Germinal center (tissue), 1 donor: ENCODE data around the gene FGD2.
A peak's percentile ranks its signal among the peaks of the same experiment; 100 is the strongest.
"Not testable (repeated sequence)": the region's sequence is repeated elsewhere in the genome, so short reads cannot be mapped to it uniquely, and the experiment has no call there.

Experiments
- DNase-seq: peaks from one replicate; pipeline ENCODE4 v3.0.0; 2012; ENCODE audit warnings: mixed read lengths, low spot score

Gene FGD2

DNA sequence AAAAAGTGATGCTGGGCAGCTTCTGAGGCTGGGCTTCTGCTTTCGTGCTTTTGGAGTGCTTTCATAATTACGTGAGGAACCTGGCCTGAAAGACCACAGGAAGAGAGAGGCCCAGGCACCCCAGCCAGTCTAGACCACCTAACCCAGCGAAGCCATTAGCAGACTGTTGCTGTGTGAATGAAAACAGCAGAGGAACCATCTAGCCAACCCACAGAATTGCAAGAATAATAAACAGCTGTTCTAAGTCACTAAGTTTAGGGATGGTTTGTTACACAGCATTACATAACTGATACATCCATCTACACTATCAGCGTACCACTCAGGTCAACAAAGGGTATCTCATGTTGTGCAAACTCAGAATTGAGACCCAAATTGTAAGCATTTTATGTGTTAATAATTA lies 34.5 kb downstream of the FGD2 start:
- DNase-seq = no peak

DNA sequence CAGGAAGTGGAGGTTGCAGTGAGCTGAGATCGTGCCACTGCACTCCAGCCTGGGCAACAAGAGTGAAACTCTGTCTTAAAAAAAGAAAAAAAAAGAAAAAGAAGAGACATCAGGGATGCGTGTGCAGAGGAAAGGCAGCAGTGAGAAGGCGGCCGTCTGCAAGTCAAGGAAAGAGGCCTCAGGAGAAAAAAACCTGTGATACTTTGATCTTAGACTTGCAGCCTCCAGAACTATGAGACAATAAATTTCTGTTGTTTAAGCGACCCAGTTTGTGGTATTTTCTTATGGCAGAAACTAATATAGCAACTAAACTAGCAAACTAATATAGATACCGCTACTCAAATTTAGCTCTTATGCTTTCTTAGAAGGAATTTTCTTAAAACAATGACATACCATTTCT lies 36.1 kb downstream of the FGD2 start:
- DNase-seq = no peak

DNA sequence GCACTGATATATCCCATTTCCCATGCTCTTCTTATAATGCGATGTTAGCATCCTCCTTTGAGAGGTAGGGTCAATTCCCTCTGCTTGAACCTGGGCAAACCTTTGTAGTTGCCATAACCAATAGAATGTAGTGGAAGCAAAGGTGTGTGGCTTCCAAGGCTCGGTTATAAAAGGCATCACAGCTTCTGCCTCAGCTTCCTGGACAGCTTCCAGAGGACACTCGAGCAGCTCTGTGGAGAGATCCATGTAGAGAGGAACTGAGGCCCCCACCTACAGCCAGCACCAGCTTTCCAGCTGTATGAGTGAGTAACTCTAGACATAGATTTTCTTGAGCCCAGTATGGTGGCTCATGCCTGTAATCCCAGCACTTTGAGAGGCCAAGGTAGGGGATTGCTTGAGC lies 36.7 kb downstream of the FGD2 start:
- DNase-seq = no peak

DNA sequence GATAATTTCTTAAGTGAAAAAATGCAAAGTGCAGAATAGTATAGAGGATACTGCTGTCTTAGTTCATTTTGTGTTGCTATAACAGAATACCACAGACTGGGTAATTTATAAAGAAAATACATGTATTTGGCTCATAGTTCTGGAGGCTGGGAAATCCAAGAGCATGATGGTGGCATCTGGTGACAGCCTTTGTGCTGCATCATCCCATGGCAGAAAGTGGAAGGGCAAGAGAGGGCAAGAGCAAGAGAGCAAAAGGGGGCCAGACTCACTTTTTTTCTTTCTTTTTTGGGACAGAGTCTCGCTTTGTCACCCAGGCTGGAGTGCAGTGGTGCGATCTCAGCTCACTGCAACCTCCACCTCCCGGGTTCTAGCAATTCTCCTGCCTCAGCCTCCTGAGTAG lies 37.6 kb downstream of the FGD2 start:
- DNase-seq = not testable (repeated sequence)

DNA sequence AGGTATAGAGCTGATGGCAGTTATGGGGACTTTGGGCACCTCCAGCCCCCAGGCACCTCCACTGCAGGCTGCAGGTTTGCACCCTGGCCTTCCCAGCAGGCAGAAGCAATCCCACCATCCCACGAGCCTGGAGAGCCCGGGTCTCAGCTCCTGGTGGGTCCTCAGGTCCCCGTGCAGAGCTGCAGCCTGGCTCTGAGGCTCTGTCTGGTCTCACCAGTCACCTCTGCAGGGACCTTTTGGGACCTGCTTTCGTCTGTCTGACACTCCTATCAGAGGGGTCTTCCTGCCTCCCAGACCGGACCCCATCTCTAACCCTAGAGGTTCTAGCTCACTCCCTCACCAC lies 41.9 kb downstream of the FGD2 start:
- DNase-seq = no peak

DNA sequence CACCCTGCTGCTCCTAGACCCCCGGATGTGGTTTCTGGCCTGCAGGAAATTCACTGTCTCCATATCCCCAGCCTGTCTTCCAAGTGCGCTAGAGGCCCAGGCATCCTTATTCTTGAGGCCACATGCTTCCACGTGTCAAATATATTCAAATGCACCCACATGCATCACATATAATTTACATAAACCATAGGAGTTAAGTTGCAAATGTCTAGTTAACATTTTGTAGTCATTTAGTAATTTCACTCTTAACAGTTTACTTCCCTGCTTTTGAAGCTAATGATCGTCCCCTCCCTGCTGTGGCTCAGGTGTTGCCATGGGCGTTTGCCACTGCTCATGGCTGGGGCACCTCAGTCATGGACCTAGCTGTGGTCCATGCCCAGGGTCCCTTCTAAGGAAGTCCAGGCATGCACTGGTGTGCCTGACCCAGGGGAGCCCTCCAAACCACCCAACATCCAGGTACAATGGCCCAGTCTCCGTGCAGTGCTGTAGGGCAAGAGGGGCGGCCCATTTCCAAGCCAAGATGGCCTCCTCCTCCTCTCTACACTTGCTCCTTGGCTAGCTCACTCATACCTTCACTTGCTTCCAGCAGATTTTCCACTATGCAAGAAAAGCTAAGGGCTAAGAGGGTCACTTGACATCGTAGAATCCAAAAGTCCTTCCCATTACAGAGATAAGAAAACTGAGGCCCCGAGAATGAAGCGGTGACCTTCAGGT lies 42.4 kb downstream of the FGD2 start:
- DNase-seq = no peak

DNA sequence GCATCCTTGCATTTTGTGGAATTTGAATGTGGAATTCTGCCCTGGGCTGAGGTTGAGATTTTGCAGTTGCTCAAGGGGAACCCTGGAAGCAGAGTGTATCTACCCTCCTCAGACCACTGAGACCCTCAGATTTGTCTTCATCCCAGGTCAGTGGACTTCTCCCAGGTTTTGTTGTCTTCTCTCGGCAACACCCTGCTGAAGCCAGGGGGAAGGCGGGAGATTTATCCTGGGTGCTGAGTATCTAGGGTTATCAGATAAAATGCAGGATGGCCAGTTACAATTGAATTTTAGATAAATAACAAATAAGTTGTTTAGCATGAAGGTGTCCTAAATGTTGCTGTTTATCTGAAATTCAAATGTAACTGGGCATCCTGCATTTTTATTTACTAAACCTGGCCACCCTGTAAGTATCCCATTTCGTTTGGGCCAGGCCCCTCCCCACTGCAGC lies 43.0 kb downstream of the FGD2 start:
- no peak for DNase-seq

DNA sequence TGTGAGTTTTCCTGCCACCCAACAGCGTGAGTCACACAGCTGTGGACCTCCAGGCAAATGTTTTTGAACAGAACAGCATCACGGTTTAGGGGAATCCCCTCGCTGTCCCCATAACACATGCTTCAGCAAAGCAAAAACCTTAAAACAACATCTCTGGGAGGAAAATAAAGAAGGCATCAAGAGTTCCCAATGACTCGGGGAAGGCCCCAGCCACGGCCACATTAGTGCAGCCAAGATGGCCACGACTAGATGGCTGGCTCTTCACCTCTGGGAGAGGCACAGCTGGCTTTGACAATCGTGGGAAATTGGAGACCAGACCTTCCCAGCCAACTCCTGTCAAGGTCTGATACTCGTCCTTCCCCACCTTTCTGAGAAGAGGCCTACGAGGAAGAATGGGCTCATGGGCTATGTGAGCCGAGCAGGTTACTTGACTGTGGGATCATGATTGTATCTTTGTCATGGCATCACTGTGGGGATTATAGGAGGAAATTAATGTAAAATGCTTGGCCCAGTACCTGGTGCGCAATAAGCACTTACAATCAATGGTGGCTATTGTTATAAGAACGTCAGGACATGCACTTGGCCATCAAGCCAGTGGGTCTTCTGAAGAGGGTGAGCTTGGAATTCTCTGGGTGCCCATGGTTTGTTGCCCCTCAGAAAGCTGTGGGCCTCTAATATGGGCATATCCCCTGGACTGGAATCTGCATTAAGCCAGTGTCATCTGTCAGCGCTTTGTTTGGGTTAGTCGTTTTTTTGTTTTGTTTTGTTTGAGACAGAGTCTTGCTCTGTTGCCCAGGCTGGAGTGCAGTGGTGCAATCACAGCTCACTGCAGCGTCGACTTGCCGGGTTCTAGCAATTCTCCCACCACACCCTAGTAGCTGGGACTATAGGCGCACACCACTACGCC lies 43.6 kb downstream of the FGD2 start:
- peak; percentile 79 for DNase-seq

DNA sequence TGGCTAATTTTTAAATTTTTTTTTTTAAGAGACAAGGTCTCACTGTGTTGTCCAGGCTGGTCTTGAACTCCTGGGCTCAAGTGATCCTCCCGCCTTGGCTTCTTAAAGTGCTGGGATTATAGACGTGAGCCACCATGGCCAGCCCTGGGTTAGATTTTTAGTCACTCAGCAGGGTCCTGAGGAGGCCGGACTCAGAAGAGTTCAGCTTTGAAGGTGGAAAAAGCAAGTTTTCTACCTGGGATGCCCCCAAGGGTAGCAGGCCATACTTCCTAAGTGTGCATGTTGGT lies 44.2 kb downstream of the FGD2 start:
- peak; percentile 31 for DNase-seq

DNA sequence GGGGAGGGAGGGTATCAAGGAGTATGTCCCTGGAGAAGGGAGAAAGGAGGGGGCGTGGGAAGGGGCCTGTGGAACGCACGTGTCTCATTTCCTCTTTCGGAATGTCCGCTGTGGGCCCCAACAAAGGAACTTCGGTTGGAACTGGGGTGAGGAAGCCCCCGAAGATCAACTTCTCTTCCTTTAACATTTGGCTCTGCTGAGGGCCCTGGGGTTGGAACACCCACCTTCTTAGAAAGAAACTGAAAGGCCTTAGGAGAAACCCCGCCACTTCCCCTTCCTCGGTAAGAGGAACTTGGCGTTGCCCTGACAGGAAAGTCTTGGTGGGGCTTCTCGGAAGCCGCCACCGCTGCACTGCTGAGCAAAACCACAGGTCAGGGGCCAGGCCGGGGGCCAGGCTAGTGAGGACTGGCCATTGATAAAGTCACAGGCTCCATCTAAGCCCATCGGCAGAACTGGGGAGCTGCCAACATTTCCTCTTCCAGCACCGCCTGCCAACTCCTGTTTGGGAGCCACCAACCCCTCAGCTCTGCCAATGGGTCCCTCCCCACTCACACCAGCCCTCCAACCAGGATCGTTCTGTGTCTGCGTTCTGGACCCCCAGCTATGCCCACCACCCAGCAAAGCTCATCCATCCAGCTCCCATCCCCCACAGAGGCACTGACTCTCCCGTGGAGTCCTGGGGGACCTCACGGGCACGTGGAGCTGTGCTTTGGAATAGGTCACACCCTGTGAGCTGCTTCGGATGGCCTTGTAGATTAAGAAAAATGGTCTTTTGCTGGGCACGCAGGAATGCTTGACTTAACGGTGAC lies 44.8 kb downstream of the FGD2 start:
- DNase-seq = peak; percentile 86

DNA sequence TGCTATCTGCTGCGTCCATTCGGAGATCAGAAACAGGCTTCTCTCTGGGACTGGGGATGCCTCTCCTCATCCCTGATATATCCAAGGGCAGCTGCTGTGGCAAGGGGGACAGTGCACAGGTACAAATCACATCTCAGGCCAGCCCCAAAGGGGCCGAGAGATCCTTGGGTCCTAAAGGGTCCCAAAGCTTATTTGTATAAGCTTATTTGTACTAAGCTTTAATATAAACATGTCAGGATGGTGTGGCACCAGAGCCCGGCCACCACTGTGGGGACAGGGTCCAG lies 45.3 kb downstream of the FGD2 start:
- no peak for DNase-seq

DNA sequence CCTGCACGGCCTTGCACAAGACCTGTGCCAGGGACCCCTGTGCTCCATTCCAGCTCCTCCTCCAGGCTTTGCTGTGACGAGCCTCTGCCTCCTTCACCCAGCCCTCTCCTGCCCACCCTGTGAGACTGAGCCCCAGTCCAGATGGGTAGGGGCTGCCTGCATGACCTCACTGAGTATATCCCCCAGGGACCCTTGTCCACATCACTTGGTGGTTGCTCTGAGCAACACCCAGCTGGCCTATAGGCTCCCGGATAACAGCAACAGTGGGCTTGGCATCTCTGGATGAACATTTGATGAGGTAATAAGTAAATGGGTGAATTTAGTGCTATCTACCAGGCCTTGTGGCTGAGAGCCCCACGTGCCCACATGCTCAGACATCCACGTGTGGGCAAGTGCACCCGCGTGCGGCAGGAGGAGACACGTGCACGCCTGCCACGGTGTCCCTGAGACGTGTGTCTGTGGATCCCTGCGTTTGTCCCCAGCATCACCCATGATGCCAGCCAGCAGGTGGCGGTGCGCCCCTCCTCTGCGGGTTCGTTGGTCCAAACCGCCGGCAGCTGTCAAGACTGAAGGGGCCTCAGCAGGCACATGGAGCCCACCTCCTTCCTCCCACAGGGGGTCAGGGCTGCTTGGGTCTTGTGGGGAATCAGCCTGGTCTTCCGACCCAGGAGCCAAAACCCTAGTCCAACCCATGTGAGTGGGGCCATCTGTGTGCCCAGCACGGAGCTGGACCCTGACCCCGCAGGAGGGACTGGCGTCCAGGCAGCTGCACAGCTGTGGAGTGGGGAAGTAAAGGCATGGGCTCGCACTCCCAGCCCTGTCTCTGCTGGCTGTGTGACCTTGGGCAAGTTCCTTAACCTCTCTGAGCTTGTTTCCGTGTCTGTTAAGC lies 45.9 kb downstream of the FGD2 start:
- peak; percentile 89 for DNase-seq

DNA sequence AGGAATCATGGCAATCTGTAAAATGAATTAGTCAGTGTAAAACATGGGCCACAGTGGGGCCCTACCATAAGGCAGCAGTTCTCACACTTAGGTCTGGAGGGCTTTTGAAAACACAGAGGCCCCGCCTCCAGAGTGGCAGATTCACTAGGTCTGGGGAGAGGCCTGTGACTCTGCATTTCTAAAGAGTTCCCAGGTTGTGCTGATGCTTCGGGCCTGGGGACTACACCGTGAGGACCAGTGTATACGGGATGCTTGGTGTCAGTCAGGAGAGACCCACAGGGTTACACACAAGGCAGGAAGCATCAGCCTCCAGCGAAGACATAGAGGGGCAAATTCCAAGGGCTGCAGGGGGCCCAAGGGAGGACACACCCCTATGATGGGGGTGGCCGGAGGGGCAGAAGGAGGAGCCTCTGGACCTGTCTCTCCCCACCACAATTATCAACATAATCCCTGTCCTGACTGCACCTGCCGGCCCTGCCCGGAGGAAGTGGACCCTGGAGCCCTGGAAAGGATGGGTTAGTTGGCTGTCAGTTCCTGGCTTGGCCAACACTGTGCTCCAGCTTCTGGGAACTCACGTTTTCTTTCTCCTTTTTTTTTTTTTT lies 46.7 kb downstream of the FGD2 start:
- no peak for DNase-seq

DNA sequence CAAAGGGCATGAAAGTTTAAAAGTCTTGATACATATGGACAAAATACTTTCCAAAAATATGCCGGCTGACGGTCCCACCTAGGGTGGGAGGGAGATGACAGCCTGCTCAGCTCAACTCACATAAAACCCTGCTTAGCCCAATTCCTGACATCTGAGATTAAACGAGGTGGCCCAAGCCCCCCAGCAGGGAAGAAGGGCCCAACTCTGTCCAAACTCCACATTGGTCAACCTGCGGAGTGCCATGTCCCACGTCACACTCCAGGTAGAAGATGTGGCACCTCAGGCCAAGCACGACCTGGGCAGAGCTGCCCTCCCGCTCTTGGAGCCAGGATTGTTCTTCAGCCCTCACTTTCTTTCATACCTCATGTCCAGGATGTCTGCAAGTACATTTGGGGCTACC lies 48.2 kb downstream of the FGD2 start:
- no peak for DNase-seq

DNA sequence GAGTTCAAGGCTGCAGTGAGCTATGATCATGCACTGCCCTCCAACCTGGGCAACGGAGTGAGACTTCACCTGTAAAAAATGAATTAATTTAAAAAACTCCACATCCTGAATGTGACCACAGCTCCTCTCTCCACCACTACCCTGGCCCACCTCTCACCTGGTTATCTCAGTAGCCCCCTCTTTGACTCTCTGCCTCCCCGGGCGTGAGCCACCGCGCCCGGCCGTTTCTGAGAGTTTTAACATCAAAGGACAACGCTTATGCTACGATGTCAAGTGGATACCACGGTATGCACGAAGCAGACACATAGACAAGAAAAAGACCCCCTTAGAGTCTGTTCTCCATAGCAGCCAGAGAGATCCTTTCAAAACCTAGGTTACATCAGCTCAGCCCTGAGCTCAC lies 48.7 kb downstream of the FGD2 start:
- DNase-seq = no peak

DNA sequence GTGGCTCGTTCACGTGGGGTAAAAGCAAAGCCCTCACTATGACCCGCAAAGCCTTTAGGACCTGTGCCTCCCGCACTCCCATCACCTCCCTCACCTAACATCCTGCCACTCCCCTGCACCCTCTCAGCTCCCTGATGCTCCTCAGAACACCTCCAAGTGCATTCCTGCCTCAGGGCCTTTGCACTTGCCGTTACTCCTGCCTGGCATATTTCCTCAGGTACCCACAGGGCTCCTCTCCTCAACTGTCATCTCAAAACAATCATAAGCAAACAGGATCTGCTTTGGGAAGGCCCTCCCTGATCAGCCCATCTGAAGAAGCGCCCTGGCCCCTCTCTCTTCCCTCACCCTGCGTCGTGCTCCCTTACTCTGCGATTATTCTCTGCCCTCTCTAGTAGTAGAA lies 49.1 kb downstream of the FGD2 start:
- no peak for DNase-seq

DNA sequence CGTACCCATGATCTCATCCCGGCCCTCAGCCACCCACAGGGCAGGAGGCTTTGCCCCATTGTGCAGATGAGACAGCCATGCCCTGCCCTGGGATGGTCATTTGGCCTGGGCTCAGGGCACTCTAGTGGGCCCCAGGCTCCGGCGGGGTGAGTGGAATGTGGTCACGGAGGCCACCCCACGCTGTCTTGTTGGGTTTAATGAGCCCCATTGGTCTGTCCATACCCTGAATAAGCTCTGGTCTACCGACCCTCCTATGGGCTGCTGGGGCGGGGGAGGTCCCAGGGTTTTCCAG lies 50.6 kb downstream of the FGD2 start:
- no peak for DNase-seq

DNA sequence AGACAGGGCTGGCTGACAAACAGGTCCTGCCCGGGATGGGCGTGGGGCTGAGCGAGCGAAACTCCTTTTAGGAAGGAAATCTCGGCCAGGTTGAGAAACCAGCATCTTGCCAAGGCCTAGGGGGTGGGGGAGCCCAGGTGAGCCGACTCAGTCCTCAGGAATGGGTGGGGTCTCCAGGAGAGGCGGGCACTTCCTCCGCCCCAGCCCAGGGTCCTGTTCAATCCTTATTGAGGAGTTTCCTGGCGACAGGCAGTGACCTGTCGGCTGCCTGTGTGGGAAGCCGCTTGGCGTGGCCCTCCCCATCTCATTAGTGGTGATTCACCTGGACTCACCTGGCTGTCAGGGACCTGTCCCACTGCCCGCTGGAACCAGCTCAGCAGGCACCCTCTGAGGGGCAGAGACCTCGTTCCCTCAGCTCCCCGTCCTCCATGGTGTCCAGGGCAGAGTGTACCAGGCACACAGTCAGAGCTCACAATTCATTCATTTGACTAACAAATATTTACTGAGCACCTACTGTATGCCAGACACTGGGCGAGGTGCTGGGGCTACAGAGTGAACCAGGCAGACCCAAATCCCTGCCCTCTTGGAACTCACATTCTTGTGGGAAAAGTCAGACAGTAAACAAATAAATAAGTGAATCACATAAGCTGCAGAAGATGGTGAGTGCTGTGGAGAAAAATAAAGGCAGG lies 51.1 kb downstream of the FGD2 start:
- DNase-seq = no peak

DNA sequence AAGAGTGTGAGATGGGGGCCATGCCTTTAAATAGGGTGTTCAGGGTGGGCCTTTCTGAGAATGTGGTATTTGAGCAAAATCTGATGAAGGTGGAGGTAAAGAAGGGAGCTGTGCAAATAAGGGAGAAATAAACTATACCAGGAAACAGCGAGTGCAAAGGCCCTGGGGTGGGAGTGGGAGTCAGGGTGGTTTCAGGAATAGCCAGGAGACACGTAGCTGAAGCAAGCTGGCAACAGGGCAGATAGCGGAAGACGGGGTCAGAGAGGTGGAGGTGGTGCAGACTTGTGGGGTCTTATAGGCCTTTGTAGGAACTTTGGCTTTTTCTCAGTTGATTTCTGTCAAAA lies 51.6 kb downstream of the FGD2 start:
- DNase-seq = no peak

DNA sequence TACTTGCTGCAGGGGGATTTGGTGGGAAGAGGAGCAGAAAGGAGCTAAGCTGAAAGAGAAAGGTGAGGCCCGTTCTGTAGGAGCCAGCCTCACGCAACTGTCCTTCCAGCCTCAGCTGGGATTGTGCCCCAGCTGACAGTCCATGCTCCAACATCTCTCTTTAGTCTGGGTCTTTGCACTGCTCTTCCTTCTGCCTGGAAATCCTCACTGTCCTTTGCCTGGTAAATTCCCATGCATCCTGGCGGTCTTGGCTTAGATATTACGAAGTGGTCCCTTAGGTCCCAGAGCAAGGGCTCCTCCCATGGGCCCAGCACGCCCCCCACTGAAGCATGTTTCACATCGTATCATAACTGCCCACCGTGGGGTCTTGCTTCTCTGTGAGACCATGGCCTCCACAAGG lies 52.2 kb downstream of the FGD2 start:
- DNase-seq = no peak

DNA sequence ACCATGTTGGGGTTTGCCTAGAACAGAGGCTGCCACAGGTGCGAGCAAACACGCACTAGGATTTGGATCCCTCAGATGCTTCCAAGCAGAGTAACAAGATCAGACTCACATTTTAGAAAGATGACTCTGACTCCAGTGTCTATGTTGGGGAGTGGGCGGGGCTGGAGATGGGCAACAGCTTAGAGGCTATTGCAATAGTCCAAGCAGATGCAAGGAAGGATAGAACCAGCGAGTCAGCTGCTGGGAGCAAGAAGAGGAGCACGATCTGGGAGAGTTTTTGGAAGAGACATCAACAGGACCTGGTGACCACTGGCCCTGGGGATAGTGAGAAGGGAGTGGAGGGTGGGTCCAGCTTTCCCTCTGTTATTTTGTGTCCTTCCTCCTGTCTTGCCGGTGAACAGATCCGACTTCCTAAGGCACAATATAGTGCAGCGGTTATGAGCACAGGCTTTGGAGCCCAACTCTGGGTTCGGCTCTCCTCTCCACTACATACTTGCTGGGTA lies 52.7 kb downstream of the FGD2 start:
- DNase-seq = no peak
